ENCODE measurements around the gene TMEM95.

TMEM95 gene

DNA sequence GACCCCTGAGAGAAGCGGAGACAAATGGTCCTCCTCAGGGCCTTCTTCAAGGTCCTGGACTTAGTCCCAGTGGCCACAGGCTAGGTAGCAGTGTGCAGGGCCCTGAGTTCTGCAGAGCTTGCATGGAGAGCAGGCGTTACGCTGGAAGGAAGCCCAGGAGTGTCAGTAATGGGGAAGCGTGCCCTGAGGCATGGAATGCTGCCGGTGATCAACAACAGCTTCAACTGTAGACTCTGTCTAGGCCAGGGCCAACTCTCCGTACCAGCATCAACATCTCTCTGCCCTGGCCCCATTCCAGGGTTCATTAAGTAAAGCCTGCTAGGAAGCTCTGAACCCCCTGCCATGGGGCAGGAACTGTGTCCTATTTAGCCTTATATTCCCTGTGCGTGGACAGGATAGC lies 25.4 kb downstream of the TMEM95 start:
- Histone ChIP-seq H3K36me3 (ENCODE audit: control insufficient read depth, insufficient read depth, low read length) (no peaks in the 10 kb centered on the region), H3K4me1 (ENCODE audit: control insufficient read depth, insufficient read depth, low read length) (peaks cover 8% of the 10 kb centered on the region), H3K27ac (ENCODE audit: low read length) (no peak overlapping the region), H3K9me3 (ENCODE audit: control insufficient read depth, insufficient read depth, low read length) (no peaks in the 10 kb centered on the region), H3K4me3 (ENCODE audit: low read length) (no peak overlapping the region; the same call in 1 of the 2 replicates), H3K27me3 (ENCODE audit: control insufficient read depth, insufficient read depth, low read length) (no peaks in the 10 kb centered on the region)
- WGBS (ENCODE audit: insufficient coverage, insufficient read length): no CpG with 5 or more reads among the region's 7 CpGs
- no peak for DNase-seq (ENCODE audit: low read depth, low spot score)

GRCh38 chr17:7380855-7381683 lies 26.1 kb downstream of the TMEM95 start, which contains the start of gene TNK1:
Gene TNK1, plus strand, starts transcription at chr17:7381089. Its CDS starts 1,838 bp downstream, at chr17:7382927.
- no peaks in the 10 kb centered on the region for H3K27me3 ChIP-seq (ENCODE audit: control insufficient read depth, insufficient read depth, low read length)
- H3K27ac ChIP-seq (ENCODE audit: low read length): no peak within 1 kb of the TSS
- no CpG with 5 or more reads among the region's 52 CpGs for WGBS (ENCODE audit: insufficient coverage, insufficient read length)
- H3K9me3 ChIP-seq (ENCODE audit: control insufficient read depth, insufficient read depth, low read length): no peaks in the 10 kb centered on the region
- H3K4me3 ChIP-seq (ENCODE audit: low read length): peak within 1 kb of the TSS; percentile 49; the same call in 1 of the 2 replicates
- no peak for DNase-seq (ENCODE audit: low read depth, low spot score)
- peaks cover 8% of the 10 kb centered on the region for H3K4me1 ChIP-seq (ENCODE audit: control insufficient read depth, insufficient read depth, low read length)
- H3K36me3 ChIP-seq (ENCODE audit: control insufficient read depth, insufficient read depth, low read length): no peaks in the 10 kb centered on the region

- no peaks in the 10 kb centered on the region for H3K36me3 ChIP-seq (ENCODE audit: control insufficient read depth, insufficient read depth, low read length)
- H3K9me3 ChIP-seq (ENCODE audit: control insufficient read depth, insufficient read depth, low read length): no peaks in the 10 kb centered on the region
- DNase-seq (ENCODE audit: low read depth, low spot score): no peak
- no peak overlapping the region for H3K27ac ChIP-seq (ENCODE audit: low read length)
- H3K27me3 ChIP-seq (ENCODE audit: control insufficient read depth, insufficient read depth, low read length): no peaks in the 10 kb centered on the region
- WGBS (ENCODE audit: insufficient coverage, insufficient read length): no CpG with 5 or more reads among the region's 10 CpGs
- no peak overlapping the region for H3K4me3 ChIP-seq (ENCODE audit: low read length)
- H3K4me1 ChIP-seq (ENCODE audit: control insufficient read depth, insufficient read depth, low read length): peaks cover 8% of the 10 kb centered on the region
Observed at GRCh38 chr17:7382901-7383300, 27.9 kb downstream of the TMEM95 start.

- Histone ChIP-seq H3K4me3 (ENCODE audit: low read length) (peak overlapping the region; percentile 31; the same call in 1 of the 2 replicates), H3K27me3 (ENCODE audit: control insufficient read depth, insufficient read depth, low read length) (no peaks in the 10 kb centered on the region), H3K36me3 (ENCODE audit: control insufficient read depth, insufficient read depth, low read length) (no peaks in the 10 kb centered on the region), H3K4me1 (ENCODE audit: control insufficient read depth, insufficient read depth, low read length) (peaks cover 8% of the 10 kb centered on the region), H3K27ac (ENCODE audit: low read length) (no peak overlapping the region), H3K9me3 (ENCODE audit: control insufficient read depth, insufficient read depth, low read length) (no peaks in the 10 kb centered on the region)
- no CpG with 5 or more reads among the region's 11 CpGs for WGBS (ENCODE audit: insufficient coverage, insufficient read length)
- DNase-seq (ENCODE audit: low read depth, low spot score): no peak
Observed at GRCh38 chr17:7383371-7383741, 28.4 kb downstream of the TMEM95 start.

DNA sequence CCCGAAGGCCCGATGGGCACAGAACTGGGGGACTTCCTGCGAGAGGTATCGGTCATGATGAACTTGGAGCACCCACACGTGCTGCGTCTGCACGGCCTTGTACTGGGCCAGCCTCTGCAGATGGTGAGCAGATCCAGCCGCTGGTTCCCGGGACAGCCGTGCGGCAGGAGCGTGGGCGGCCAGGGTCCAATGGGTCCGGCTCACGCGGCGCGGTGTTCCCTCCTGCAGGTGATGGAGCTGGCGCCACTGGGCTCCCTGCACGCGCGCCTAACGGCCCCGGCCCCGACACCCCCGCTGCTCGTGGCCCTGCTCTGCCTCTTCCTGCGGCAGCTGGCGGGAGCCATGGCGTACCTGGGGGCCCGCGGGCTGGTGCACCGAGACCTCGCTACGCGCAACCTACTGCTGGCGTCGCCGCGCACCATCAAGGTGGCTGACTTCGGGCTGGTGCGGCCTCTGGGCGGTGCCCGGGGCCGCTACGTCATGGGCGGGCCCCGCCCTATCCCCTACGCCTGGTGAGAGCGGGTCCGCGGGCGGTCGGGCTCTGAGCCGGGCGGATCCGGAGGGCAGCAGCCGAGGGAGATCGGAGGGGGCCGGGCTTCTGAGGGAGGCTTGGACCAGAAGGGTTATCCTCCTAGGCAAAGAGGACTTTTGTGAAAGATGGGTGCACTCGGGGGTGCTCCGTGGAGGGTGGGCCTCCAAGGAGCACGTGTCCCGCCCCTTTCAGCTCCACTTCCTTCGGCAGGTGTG lies 29.0 kb downstream of the TMEM95 start:
- Histone ChIP-seq H3K27me3 (ENCODE audit: control insufficient read depth, insufficient read depth, low read length) (no peaks in the 10 kb centered on the region), H3K4me1 (ENCODE audit: control insufficient read depth, insufficient read depth, low read length) (peaks cover 8% of the 10 kb centered on the region), H3K27ac (ENCODE audit: low read length) (no peak overlapping the region), H3K36me3 (ENCODE audit: control insufficient read depth, insufficient read depth, low read length) (no peaks in the 10 kb centered on the region), H3K9me3 (ENCODE audit: control insufficient read depth, insufficient read depth, low read length) (no peaks in the 10 kb centered on the region), H3K4me3 (ENCODE audit: low read length) (peak overlapping the region; percentile 33; the same call in 1 of the 2 replicates)
- no CpG with 5 or more reads among the region's 65 CpGs for WGBS (ENCODE audit: insufficient coverage, insufficient read length)
- DNase-seq (ENCODE audit: low read depth, low spot score): no peak

DNA sequence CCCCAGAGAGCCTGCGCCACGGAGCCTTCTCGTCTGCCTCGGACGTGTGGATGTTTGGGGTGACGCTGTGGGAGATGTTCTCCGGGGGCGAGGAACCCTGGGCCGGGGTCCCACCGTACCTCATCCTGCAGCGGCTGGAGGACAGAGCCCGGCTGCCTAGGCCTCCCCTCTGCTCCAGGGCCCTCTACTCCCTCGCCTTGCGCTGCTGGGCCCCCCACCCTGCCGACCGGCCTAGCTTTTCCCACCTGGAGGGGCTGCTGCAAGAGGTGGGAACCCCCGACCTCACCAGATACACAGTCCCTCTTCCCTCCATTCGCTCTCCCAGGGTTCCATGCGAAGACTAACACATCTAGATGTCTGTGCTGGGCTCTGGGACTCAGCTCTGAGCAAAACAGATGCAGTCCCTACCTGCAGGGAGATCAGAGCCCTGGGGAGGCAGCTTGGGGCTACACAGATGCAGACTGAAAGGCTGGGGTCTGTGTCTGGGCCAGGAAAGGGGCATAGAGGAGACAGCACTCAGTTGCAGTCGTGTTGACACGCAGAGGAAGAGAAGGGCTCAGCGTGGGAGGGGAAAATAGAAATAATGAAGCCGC lies 29.6 kb downstream of the TMEM95 start:
- Histone ChIP-seq H3K36me3 (ENCODE audit: control insufficient read depth, insufficient read depth, low read length) (peaks cover 3% of the 10 kb centered on the region; the same call in 1 of the 2 replicates), H3K27ac (ENCODE audit: low read length) (no peak overlapping the region), H3K4me1 (ENCODE audit: control insufficient read depth, insufficient read depth, low read length) (peaks cover 8% of the 10 kb centered on the region), H3K4me3 (ENCODE audit: low read length) (peak overlapping the region; percentile 33; the same call in 1 of the 2 replicates), H3K9me3 (ENCODE audit: control insufficient read depth, insufficient read depth, low read length) (no peaks in the 10 kb centered on the region), H3K27me3 (ENCODE audit: control insufficient read depth, insufficient read depth, low read length) (no peaks in the 10 kb centered on the region)
- whole genome bisulfite sequencing (ENCODE audit: insufficient coverage, insufficient read length): no CpG with 5 or more reads among the region's 23 CpGs
- no peak for DNase-seq (ENCODE audit: low read depth, low spot score)

DNA sequence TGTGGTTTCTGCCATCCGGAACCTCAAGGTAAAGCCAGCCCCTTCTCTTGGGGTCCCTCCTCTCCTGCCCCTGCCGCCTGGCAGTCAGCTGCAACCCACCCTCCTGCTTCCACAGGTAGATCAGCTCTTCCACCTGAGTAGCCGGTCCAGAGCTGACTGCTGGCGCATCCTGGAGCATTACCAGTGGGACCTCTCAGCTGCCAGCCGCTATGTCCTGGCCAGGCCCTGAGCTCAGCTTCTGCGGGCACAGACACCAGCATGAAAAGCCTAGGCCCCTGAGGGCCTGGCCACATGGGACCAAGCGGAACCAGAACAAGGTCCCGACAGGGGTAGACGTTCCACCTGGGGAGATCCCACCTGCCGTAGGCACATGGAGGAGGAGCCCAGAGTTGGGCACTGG lies 33.9 kb downstream of the TMEM95 start:
- H3K27me3 ChIP-seq (ENCODE audit: control insufficient read depth, insufficient read depth, low read length): no peaks in the 10 kb centered on the region
- H3K4me3 ChIP-seq (ENCODE audit: low read length): no peak overlapping the region
- no peak overlapping the region for H3K27ac ChIP-seq (ENCODE audit: low read length)
- H3K4me1 ChIP-seq (ENCODE audit: control insufficient read depth, insufficient read depth, low read length): peaks cover 4% of the 10 kb centered on the region
- H3K9me3 ChIP-seq (ENCODE audit: control insufficient read depth, insufficient read depth, low read length): no peaks in the 10 kb centered on the region
- no peak for DNase-seq (ENCODE audit: low read depth, low spot score)
- WGBS (ENCODE audit: insufficient coverage, insufficient read length): no CpG with 5 or more reads among the region's 10 CpGs
- H3K36me3 ChIP-seq (ENCODE audit: control insufficient read depth, insufficient read depth, low read length): peaks cover 6% of the 10 kb centered on the region; the same call in 1 of the 2 replicates

DNA sequence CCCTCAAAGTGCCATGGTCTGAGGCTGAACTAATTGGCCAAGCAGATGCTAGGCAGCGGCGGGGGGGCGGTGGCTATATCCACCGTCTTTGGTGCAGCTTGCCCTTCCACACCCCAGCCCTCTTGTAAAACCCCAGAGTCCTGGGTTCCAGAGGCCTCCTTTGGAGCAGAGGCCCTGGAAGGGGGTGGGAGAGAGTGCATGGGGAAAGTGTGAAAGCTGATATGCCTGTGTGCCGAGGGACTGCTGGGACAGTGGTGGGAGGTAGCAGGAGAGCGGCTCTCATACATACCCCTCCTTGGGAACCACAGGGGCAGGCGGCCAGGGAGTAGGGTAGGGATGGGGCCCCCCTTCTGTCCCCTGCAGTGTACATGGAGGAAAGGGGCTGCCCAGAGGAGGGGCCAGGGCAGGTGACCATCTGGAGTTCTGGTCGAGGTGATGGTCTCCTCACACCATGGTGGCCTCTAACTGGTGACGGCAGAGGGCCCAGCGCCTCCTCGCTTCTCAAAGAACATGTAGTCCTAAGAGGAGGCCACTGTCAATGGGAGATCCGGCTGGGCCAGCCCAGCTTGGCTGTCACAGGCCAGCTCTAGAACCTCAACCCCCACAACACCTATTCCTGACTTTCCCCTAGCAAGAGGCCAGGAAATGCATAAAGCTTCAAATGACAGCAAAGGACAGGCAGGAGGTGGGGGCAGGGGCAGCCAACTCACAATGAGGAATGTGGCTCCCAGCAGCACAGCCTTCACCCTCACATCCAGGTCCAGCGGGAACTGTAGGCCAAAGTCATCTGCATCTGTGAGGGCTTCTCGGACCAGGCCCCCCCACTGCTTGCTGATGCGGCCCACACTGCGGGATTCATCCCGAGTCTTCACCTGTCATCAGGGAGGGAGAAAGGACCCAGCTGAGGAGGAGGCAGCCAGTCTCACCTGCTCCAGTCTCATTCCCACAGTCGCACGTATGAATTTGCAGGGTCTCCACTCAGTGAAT lies 35.3 kb downstream of the TMEM95 start:
- no peaks in the 10 kb centered on the region for H3K27me3 ChIP-seq (ENCODE audit: control insufficient read depth, insufficient read depth, low read length)
- no peak overlapping the region for H3K4me3 ChIP-seq (ENCODE audit: low read length)
- no CpG with 5 or more reads among the region's 19 CpGs for WGBS (ENCODE audit: insufficient coverage, insufficient read length)
- peaks cover 2% of the 10 kb centered on the region; the same call in 1 of the 2 replicates for H3K4me1 ChIP-seq (ENCODE audit: control insufficient read depth, insufficient read depth, low read length)
- no peaks in the 10 kb centered on the region for H3K9me3 ChIP-seq (ENCODE audit: control insufficient read depth, insufficient read depth, low read length)
- no peak for DNase-seq (ENCODE audit: low read depth, low spot score)
- no peak overlapping the region for H3K27ac ChIP-seq (ENCODE audit: low read length)
- peaks cover 6% of the 10 kb centered on the region; the same call in 1 of the 2 replicates for H3K36me3 ChIP-seq (ENCODE audit: control insufficient read depth, insufficient read depth, low read length)

DNA sequence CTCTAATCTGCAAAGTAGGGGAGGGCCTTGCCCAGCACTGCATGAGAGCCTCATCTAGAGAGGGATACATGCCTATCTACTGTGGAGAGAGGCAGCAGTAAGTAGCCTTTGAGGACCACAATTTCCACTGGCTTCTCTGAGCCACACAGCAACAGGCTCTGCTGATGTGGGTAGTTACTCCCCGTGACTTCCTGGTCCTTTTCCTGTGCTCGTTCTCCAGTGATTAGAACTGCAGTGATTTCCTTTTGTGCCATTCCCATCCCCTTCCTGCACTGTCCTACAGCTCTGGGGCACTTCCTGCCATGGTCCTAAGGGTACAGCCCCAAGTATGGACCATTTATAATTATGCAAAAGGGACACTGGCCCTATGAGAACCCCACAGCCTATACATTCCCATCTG lies 36.4 kb downstream of the TMEM95 start:
- peaks cover 6% of the 10 kb centered on the region; the same call in 1 of the 2 replicates for H3K36me3 ChIP-seq (ENCODE audit: control insufficient read depth, insufficient read depth, low read length)
- H3K27me3 ChIP-seq (ENCODE audit: control insufficient read depth, insufficient read depth, low read length): no peaks in the 10 kb centered on the region
- peaks cover 2% of the 10 kb centered on the region; the same call in 1 of the 2 replicates for H3K4me1 ChIP-seq (ENCODE audit: control insufficient read depth, insufficient read depth, low read length)
- no CpG with 5 or more reads among the region's 2 CpGs for WGBS (ENCODE audit: insufficient coverage, insufficient read length)
- H3K9me3 ChIP-seq (ENCODE audit: control insufficient read depth, insufficient read depth, low read length): no peaks in the 10 kb centered on the region
- no peak overlapping the region for H3K27ac ChIP-seq (ENCODE audit: low read length)
- H3K4me3 ChIP-seq (ENCODE audit: low read length): no peak overlapping the region
- no peak for DNase-seq (ENCODE audit: low read depth, low spot score)

All from iPS DF 6.9 (cell line).